B cell (primary cell): Measurements from ENCODE around the gene CACNG1. TPM values are rescaled to one million over a fixed set of nuclear protein-coding genes. Genes with fewer than 3 reads are reported as not detected.

Experiments used
- ATAC-seq: fragments of 200-7000 bp; cut with Tn5 transposase; one replicate; pipeline ENCODE4 v1.10.0; 2021; ENCODE audit warnings: low read depth, mild to moderate bottlenecking, moderate number of reproducible peaks, moderate library complexity
- CTCF ChIA-PET: fragments of 350-600 bp; sonication (Branson Sonifier 250); formaldehyde crosslinking; loops from one replicate; lab custom pipeline; 2021; ENCODE audit warnings: antibody characterized with exemption, inconsistent platforms; lab: Charles Lee
- POLR2A ChIA-PET: fragments of 350-600 bp; sonication (Branson Sonifier 250); formaldehyde crosslinking; loops from one replicate; lab custom pipeline; 2021; ENCODE audit warnings: antibody characterized with exemption; lab: Charles Lee
- DNase-seq: peaks from one replicate; pipeline ENCODE4 v3.0.0; 2013
- H2AFZ ChIP-seq: 2 replicates; pipeline ENCODE4 v1.6.1; 2012; ENCODE audit warnings: mild to moderate bottlenecking, low read depth, low read length; ENCODE audit not compliant: insufficient read depth, poor library complexity, severe bottlenecking
- H3K27ac ChIP-seq, 2 donors: 1 replicate in 1 of 2; 2 replicates in 1 of 2; pipeline ENCODE4 v1.5.1; 2012 to 2013; ENCODE audit warnings: low read length in 2 of 2, mild to moderate bottlenecking in 2 of 2, moderate library complexity in 1 of 2
- H3K27me3 ChIP-seq, 4 experiments: fragments of 200-600 bp in 1 of 4; sonication (generic) in 1 of 4; replicated peaks in 1 of 4; 1 replicate in 2 of 4; 2 replicates in 2 of 4; pipeline versions ENCODE4 v1.6.1 to v1.7.0; 2013 to 2016; ENCODE audit warnings: low read length in 3 of 4, mild to moderate bottlenecking in 2 of 4, mixed read lengths in 1 of 4, moderate library complexity in 1 of 4; ENCODE audit not compliant: insufficient read depth in 4 of 4, control insufficient read depth in 3 of 4; ENCODE audit errors: control extremely low read depth in 1 of 4
- H3K36me3 ChIP-seq, 2 experiments: replicated peaks in 1 of 2; 1 replicate in 1 of 2; 2 replicates in 1 of 2; pipeline versions ENCODE4 v1.6.1 to v1.7.1; 2013; ENCODE audit warnings: low read length in 1 of 2; ENCODE audit not compliant: insufficient read depth in 2 of 2, control insufficient read depth in 1 of 2; ENCODE audit errors: control extremely low read depth in 1 of 2, extremely low read depth in 1 of 2
- H3K4me1 ChIP-seq, 2 donors: fragments of 200-600 bp in 1 of 2; sonication (generic) in 1 of 2; 1 replicate in 1 of 2; 2 replicates in 1 of 2; pipeline versions ENCODE4 v1.5.1 to v1.6.1; 2013 to 2017; ENCODE audit warnings: low read length in 2 of 2; ENCODE audit not compliant: control insufficient read depth in 2 of 2, insufficient read depth in 2 of 2
- H3K4me2 ChIP-seq: replicated peaks from 2 replicates; pipeline ENCODE3; 2012; ENCODE audit warnings: mild to moderate bottlenecking, low read depth, low read length; ENCODE audit not compliant: poor library complexity, severe bottlenecking
- H3K4me3 ChIP-seq, 5 experiments: fragments of 200-600 bp in 1 of 5; sonication (generic) in 1 of 5; 1 replicate in 3 of 5; 2 replicates in 2 of 5; pipeline versions ENCODE4 v1.5.1 to v1.7.0; 2011 to 2016; ENCODE audit warnings: low read length in 4 of 5, mild to moderate bottlenecking in 4 of 5, low read depth in 2 of 5, control low read depth in 1 of 5, moderate library complexity in 1 of 5; ENCODE audit not compliant: insufficient read depth in 1 of 5; ENCODE audit errors: control extremely low read depth in 1 of 5, extremely low read depth in 1 of 5
- H3K79me2 ChIP-seq: fragments of 200-600 bp; sonication (generic); one replicate; pipeline ENCODE4 v1.6.0; 2016; ENCODE audit warnings: low read length; ENCODE audit not compliant: control insufficient read depth, insufficient read depth
- H3K9ac ChIP-seq: fragments of 200-600 bp; sonication (generic); 2 replicates; pipeline ENCODE4 v1.6.1; 2017; ENCODE audit warnings: mild to moderate bottlenecking, low read length, moderate library complexity
- H3K9me3 ChIP-seq, 3 donors: one replicate each; pipeline versions ENCODE4 v1.6.1 to v1.7.1; 2013; ENCODE audit warnings: low read length in 2 of 3; ENCODE audit not compliant: control insufficient read depth in 2 of 3, insufficient read depth in 1 of 3; ENCODE audit errors: control extremely low read depth in 1 of 3
- H4K20me1 ChIP-seq: 2 replicates; pipeline ENCODE4 v1.6.0; 2012; ENCODE audit warnings: mild to moderate bottlenecking, low read length; ENCODE audit not compliant: insufficient read depth, control insufficient read depth, poor library complexity, severe bottlenecking
- H3K27ac Mint-ChIP-seq: one replicate; pipeline ENCODE4 v1.8.0; 2021; ENCODE audit warnings: mixed read lengths
- H3K27me3 Mint-ChIP-seq: one replicate; pipeline ENCODE4 v1.8.0; 2021; ENCODE audit warnings: mixed read lengths
- H3K4me1 Mint-ChIP-seq: one replicate; pipeline ENCODE4 v1.8.0; 2021; ENCODE audit warnings: mixed read lengths
- H3K4me3 Mint-ChIP-seq: one replicate; pipeline ENCODE4 v1.8.0; 2021; ENCODE audit warnings: mixed read lengths
- H3K9me3 Mint-ChIP-seq: one replicate; pipeline ENCODE4 v1.8.0; 2022; ENCODE audit warnings: mixed read lengths; ENCODE audit not compliant: insufficient read depth
- CTCF ChIP-seq: fragments of 200-600 bp; IDR thresholded peaks from one replicate; pipeline ENCODE4 v1.8.0; 2022; ENCODE audit warnings: antibody characterized with exemption, mild to moderate bottlenecking
- EZH2 ChIP-seq: IDR thresholded peaks from 2 replicates; pipeline ENCODE4 v1.6.1; 2012; ENCODE audit warnings: borderline replicate concordance, low read depth, mild to moderate bottlenecking, moderate library complexity, low read length; ENCODE audit not compliant: insufficient read depth, poor library complexity, severe bottlenecking
- WGBS: methylation state at CpG from one replicate; pipeline ENCODE4 v1.1.5; 2013; ENCODE audit warnings: missing lambda C conversion rate; ENCODE audit not compliant: insufficient coverage; 5-methylcytosine and 5-hydroxymethylcytosine counted together
- intact Hi-C: fragments of 100-400 bp; cut with micrococcal nuclease; formaldehyde crosslinking; loops from one replicate; pipeline ENCODE4 v1.10.0; 2022
- polyA plus RNA-seq: library from polyadenylated mRNA; depleted of rRNA; stranded (reverse); fragments of >200 nt; gene quantifications from 2 replicates; pipeline ENCODE4 v1.2.3, GENCODE V29; 2012
- total RNA-seq, 2 donors: library from RNA; stranded (reverse); fragments of 120-200 nt in 1 of 2; gene quantifications; 1 replicate in 1 of 2; 2 replicates in 1 of 2; pipeline versions ENCODE4 v1.2.3 to v1.2.4, GENCODE V29; 2013 to 2022

Gene CACNG1
- total and polyA plus RNA-seq, 2 donors (not counting 1 experiment from before 2014, with no cell fraction given): not detected

- H3K4me3 Mint-ChIP-seq: no peak overlapping the region
- over 99% methylated on average over 10 of the region's 11 CpGs for WGBS
These were observed 33.9 kb downstream of the CACNG1 start for GRCh38 chr17:67078292-67078691.

DNA sequence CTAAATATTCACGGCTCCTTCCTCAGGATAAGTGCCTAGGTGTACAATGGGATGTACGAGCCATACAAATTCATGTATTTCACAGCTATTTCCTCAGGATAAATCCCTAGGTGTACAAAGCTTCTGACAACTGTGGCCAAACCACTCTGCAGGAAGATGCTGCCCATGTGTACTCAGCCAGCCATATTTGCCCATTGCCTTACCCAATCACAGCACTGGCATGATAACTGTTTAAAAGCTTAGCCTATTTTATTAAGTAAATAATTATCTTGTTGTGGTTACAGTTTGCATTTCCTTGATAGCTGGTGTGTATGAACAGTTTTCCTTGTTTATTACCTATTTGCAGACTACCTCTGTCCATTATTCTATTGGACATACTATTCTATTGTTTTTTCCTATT, 35.1 kb downstream of the CACNG1 start:
- Histone ChIP-seq H3K36me3 (peaks cover 15 to 39% of the 10 kb centered on the region in 2 experiments), H3K4me3 (no peak overlapping the region), H3K27ac (no peak overlapping the region), H3K9ac (no peak overlapping the region), H3K4me1 (peaks cover 7 to 12% of the 10 kb centered on the region in 2 donors), H3K27me3 (no peaks in the 10 kb centered on the region), H3K9me3 (no peaks in the 10 kb centered on the region), H4K20me1 (peaks cover 13% of the 10 kb centered on the region), H2AFZ (no peak overlapping the region), H3K4me2 (no peak overlapping the region), H3K79me2 (no peaks in the 10 kb centered on the region)
- TF ChIP-seq EZH2 (no peak), CTCF (no peak)
- no peak overlapping the region for H3K4me3 Mint-ChIP-seq
- ChIA-PET POLR2A (no interaction called here), CTCF (no interaction called here)
- peaks cover 16% of the 10 kb centered on the region for H3K4me1 Mint-ChIP-seq
- no peak overlapping the region for H3K27ac Mint-ChIP-seq
- H3K9me3 Mint-ChIP-seq: no peaks in the 10 kb centered on the region
- 93% methylated on average over 2 of the region's 2 CpGs for WGBS
- no peak for ATAC-seq
- intact Hi-C loops: no loop called here
- H3K27me3 Mint-ChIP-seq: no peaks in the 10 kb centered on the region
- no peak for DNase-seq

More at GRCh38 chr17:67078292-67078691, 33.9 kb downstream of the CACNG1 start:
- Mint-ChIP-seq H3K4me1 (peaks cover 12% of the 10 kb centered on the region), H3K9me3 (no peaks in the 10 kb centered on the region), H3K27ac (no peak overlapping the region), H3K27me3 (no peaks in the 10 kb centered on the region)
- H3K27me3 ChIP-seq: no peaks in the 10 kb centered on the region
- POLR2A ChIA-PET: no interaction called here
- DNase-seq (no peak), ATAC-seq (no peak)
- TF ChIP-seq EZH2 (no peak), CTCF (no peak)
- H3K79me2 ChIP-seq: no peaks in the 10 kb centered on the region
- H3K4me3 ChIP-seq: no peak overlapping the region
- no peak overlapping the region for H3K9ac ChIP-seq
- H3K4me1 ChIP-seq: peaks cover 7 to 12% of the 10 kb centered on the region in 2 donors
- no peak overlapping the region for H3K27ac ChIP-seq
- no peak overlapping the region for H2AFZ ChIP-seq
- CTCF ChIA-PET: no interaction called here
- H3K4me2 ChIP-seq: no peak overlapping the region
- intact Hi-C loops: no loop called here
- H3K36me3 ChIP-seq: peaks cover 12 to 38% of the 10 kb centered on the region in 2 experiments
- H4K20me1 ChIP-seq: peaks cover 7% of the 10 kb centered on the region
- H3K9me3 ChIP-seq: no peaks in the 10 kb centered on the region
